A549 (cell line): ENCODE data around the gene AHR.

Source experiments
- EP300 ChIP-seq, 2 experiments: fragments of >200 bp; sonication (Bioruptor Twin); formaldehyde crosslinking; IDR thresholded peaks; 2 replicates in 1 of 2; 3 replicates in 1 of 2; pipeline ENCODE4 v1.6.1; 2016 to 2017
- JUN ChIP-seq, 2 experiments: fragments of >200 bp; sonication (Bioruptor Twin); formaldehyde crosslinking; IDR thresholded peaks; 2 replicates in 1 of 2; 3 replicates in 1 of 2; pipeline ENCODE4 v1.6.1; 2016 to 2017
- NPAS2 ChIP-seq: fragments of 250-450 bp; sonication (Bioruptor Pico); IDR thresholded peaks from 2 replicates; pipeline ENCODE4 v1.8.0; 2022; ENCODE audit warnings: mild to moderate bottlenecking, moderate library complexity, borderline replicate concordance
- RAD21 ChIP-seq, 2 experiments: fragments of >200 bp in 1 of 2; sonication (Bioruptor Twin) in 1 of 2; formaldehyde crosslinking in 1 of 2; IDR thresholded peaks in 1 of 2; conservative IDR thresholded peaks in 1 of 2; 2 replicates in 1 of 2; 3 replicates in 1 of 2; pipeline ENCODE4 v1.6.1; 2012 to 2018; ENCODE audit warnings: inconsistent platforms in 1 of 2
- TF ChIP-seq, protein P1 (sequence below): fragments of >200 bp; sonication (Bioruptor Twin); formaldehyde crosslinking; IDR thresholded peaks from 3 replicates; pipeline ENCODE4 v1.5.1; 2016

DNA sequence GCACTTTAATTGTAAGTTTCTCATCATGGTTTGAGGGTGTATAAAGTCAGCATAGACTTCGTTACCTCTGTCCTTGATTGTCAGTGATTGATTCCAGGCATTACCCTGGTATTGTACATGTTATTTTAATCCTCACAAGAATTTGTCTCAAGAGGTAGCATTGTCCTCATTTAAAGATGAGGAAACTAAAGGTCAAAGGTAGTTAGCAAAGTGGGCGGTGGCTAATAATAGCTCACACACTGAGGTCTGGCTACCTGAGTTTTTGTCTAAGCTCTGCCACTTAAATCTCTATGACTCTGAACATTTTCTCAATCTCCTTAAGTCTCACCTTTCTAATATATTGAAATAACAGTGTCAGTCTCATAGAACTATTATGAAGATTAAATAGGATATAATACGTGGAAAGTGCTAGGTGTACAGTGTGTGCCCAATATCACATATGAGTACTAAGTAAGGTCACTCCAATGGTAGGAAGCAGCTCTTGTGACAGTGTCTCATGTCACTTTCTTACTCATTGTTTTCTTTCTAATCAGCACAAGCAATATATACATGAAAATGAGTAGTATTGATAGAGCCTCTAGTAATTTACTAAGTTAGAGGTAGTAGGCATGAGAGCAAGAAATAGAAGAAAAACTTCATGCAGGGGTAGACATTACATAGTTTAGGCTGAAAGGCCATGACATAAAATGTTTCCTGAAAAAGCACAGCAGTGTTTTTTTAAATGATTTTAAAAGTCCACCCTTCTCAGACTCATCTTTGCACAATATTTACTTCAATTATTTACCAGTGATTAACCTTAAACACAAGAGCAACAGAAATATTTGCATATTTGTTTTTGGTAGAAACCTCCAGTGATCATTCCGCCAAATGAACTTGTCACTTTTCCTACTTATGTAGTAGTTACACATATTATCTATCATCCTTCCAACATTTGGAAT, 21.0 kb downstream of the AHR start:
- no peak for TF ChIP-seq NPAS2 (CRISPR knock-in tag)
- TF ChIP-seq, protein P1, sequence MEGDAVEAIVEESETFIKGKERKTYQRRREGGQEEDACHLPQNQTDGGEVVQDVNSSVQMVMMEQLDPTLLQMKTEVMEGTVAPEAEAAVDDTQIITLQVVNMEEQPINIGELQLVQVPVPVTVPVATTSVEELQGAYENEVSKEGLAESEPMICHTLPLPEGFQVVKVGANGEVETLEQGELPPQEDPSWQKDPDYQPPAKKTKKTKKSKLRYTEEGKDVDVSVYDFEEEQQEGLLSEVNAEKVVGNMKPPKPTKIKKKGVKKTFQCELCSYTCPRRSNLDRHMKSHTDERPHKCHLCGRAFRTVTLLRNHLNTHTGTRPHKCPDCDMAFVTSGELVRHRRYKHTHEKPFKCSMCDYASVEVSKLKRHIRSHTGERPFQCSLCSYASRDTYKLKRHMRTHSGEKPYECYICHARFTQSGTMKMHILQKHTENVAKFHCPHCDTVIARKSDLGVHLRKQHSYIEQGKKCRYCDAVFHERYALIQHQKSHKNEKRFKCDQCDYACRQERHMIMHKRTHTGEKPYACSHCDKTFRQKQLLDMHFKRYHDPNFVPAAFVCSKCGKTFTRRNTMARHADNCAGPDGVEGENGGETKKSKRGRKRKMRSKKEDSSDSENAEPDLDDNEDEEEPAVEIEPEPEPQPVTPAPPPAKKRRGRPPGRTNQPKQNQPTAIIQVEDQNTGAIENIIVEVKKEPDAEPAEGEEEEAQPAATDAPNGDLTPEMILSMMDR = no peak
- TF ChIP-seq EP300 (IDR thresholded peaks at IDR 0.05) = no peak
- no peak for TF ChIP-seq JUN (IDR thresholded peaks at IDR 0.05)
- no peak for TF ChIP-seq RAD21 (conservative IDR thresholded peaks at IDR 0.05 in 1 of 2, IDR thresholded peaks at IDR 0.05 in 1 of 2)
